NCI-H187 (cell line): ENCODE results near the gene RHCG.
A peak's percentile ranks its signal among the peaks of the same experiment; 100 is the strongest.
"Not testable (repeated sequence)": the region's sequence is repeated elsewhere in the genome, so short reads cannot be mapped to it uniquely, and the experiment has no call there.

ENCODE experiments used
- DNase-seq, 2 experiments: peaks; one replicate each; lab custom pipeline; 2025; lab: John Stamatoyannopoulos, UW

RHCG gene

DNA sequence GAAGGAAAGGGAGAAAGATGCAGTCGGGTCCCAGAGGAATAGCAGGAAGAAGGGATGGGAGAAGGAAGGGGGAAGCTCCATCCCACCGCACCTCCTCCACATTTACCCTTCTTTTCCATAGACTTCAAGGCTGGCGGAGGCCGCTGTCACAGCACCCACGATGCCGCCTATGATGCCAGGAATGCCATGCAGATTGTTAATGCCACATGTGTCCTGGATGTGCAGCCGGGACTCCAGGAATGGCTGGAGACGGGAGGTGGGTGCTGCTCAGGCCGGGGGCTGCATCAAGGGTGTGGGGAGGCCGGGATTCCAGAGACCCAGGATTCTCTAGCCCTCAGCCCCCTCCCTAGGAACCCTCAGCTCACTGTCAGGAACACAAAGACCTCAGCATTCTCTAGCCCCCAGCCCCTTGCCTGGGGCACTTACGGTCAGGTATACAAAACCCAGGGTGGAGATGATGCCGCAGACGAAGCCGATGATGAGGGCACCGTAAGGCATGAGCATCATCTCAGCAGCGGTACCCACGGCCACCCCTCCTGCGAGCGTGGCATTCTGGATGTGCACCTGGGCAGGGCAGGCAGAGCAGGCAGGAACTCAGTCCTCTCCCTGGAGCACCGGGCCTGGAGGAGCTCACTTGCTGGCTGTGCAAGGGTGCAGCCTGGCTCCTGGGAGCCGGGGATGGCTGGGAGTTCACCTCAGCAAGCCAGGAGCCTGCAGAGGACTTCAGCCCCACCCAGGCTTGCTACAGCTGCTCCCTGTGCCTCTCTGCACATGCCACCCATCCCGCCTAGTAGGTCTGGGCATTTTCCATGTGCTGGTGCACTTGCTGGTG is 18.8 kb downstream of the RHCG start:
- no peak for DNase-seq

DNA sequence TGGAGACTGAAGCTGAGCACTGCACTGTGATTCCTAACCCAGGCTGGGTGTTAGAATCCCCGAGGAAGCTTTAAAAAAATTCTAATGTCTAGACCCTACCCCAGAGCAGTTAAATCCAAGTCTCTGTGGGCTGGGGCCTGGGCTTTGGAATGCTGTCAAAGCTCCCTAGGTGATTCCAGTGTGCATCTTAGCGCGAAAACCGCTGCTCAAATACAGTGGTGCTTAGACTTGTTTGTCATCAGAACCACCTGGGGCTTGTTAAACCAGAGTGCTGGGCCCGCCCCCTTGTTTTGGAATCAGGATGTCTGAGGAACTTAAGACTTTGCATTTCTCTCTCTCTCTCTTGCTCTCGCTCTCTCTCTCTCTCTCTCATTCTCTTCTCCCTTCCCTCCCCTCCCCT is 20.7 kb downstream of the RHCG start:
- no peak for DNase-seq

DNA sequence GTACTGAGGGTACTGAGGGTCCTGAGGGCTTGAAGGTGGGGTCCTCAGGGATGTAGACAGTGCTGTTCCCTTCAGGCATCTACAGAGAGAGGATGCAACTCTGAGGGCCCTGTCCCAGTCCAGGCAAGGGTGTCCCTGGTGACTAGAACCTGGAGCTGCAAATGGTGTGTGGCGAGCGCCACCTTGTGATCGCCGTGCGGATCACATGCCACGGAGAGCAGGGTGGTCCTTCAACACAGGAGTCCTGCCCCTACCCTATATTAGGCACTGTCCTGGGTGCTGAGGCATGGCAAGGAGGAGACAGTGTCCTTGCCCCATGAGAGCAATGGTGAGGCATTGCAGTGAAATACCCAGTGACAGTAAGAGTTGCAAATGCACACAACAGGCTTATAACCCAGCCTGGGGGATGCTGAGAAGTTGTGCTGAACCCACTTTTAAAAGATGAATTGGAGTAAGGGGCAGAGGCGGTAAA is 23.6 kb downstream of the RHCG start:
- peak in 1 of 2 experiments; percentile 16 for DNase-seq

DNA sequence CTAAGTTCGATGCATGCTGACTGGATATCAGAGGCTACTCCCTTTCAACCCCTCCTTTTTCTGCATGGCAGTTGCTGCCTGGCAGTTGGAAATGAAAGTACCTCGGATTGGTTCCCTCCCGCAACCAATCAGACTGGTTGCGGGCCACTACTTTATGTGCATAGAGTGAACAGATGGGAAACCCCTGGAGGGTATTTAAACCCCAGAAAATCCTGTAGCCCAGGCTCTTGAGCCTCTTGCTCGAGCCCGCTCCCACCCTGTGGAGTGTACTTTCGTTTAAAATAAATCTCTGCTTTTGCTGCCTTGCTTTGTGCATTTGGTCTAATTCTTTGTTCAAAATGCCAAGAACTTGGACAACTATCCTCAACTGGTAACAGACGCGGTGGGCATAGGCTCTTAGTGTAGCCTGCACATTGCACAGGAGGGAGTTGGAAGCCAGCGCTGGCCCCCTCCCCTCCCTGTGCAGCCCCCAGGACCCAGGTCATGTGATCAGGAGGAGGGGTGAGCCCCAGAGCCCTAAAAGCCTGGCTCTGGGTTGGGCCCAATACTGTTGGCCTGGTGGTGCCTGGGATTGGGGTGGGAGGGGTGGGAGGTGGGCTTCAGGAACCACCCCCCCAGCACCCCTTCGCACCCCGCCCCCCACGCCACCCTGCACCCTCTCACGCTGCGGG is 26.8 kb downstream of the RHCG start:
- no peak for DNase-seq

DNA sequence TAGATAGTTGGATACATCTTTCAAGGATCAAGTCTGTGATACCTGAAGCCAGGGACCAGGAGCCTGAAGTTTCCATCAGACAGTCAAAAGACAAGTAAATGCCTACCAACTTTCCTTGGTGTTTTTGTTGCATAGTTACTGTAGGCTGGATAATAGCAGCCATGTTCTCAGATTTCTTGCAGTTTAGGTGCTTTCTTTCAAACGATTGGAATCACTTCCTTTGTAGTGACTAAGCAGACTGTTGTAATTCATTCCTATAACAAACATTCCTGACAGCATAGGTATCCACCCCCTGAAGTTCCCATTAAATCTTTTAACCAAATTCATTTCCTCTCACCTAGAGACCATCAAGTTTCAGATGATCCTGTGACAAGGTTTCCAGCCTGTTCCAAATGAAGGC is 27.6 kb downstream of the RHCG start:
- not testable (repeated sequence) for DNase-seq

DNA sequence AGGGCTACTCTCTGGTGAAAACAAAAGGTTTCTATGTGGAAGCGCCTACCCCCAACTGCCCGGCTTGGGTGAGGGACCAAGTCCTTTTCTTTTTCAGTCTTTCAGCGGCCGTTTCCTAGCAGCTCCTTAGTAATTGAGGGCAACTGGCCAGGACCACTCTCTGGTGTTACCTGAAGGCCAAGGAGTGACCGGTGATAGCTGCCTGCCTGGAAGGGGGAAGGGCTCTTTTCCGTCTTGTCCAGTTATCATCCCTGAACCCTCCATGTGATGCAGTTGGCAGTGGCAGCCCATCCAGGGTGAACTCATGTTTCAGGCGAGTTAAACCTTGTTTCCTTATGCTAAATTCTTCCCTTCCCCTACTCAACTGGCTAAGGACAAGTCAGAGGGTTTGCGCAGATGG is 33.3 kb downstream of the RHCG start:
- DNase-seq = no peak

DNA sequence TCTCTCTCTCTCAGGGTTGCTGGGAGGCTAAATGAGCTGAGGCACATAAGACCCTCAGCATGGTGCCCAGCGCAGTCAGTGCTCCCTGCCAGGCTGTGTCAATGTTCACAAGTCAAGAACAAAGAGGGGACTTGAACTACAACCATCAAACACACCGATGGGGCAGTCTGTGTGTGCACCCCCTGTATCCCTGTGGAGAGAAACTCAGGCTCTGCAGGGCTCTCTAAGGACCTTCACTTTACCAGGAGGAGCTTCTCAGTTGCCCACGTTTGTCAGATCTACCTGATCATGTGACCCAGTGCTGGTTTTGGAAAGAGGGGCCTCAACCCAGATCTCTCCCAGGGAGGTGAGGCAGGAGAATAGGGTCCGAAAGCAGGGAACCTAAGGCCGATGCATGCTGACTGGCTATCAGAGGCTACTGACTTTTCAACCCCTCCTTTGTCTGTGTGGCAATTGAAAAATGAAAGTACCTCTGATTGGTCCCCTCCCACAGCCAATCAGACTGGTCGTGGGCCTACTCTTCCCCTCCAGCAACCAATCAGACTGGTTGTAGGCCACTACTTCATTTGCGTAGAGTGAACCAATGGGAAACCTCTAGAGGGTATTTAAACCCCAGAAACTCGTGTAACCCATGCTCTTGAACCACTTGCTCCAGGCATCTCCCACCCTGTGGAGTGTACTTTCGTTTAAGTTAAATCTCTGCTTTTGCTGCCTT is 34.0 kb downstream of the RHCG start:
- no peak for DNase-seq

DNA sequence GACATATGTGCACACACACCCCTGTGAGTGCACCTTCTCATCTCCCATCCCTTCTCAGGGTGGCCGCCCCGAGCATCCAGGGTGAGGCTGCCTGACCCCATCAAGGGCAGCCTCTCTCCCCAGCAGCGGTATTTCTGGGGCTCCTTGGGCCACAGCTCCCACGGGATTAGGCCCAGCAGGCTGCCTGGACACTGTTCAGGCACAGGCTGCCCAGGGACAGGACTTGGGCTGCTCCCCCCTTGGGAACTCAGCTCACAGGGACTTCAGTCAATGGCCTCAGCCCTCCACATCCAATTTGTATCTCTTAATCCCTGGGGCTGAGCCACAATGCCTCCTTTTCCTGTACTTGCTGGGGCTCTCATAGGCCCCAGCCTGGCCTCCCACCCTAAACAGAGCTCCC is 35.0 kb downstream of the RHCG start:
- DNase-seq = no peak

DNA sequence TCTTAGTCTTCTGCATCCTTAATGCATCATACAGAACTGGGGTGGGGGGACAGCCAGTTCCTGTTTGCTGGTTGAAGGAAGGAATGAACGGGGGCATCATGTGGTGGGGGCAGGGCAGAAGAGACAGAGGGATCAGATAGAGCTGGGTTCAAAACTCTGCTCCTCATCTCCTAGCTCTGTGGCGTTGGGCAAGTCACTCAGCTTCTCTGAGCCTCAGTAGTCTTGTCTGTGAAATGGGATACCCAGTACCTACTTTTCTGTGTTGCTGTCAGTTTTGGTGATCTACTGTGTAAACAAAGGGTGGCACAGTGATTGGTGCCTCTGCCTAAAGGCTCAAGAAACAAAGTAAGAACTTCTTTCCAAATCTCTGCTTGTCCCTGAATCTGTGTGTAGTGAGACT is 36.3 kb downstream of the RHCG start:
- DNase-seq = no peak

DNA sequence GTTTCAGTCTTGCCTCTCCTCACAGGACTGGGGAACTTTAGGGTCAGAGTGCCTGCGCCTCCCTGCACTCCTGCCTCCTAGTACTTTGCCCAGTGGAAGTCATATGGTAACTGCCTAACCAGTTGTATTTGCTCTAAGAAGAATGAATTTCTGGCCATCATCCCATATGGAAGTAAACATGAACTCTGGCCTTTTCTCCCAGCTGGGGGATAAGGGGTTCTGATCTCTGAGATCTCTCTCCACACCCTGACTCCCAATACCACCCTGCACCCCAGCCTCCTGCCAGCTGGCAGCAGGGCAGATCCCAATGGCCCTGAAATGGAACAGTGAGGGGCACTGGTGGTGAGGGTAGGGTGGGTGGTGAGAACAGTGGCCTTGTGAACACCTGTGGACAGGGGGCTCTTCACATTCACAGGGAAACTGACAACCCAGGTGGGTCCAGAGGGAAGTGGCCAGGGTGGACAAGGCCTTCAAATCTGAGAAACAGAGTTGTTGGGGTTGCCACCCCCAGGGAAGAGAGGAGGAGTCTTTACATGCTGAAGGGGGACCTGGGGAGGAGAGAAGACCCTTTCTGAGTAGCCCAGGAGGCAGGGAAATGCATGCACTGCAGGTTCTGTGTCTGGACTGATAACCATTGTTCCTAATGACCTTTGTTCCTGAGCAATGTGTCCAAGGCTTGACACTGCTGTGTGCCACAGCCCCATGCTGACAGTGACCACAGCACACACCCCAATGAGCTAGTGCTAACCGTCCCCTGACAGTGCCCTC is 36.9 kb downstream of the RHCG start:
- DNase-seq = no peak

DNA sequence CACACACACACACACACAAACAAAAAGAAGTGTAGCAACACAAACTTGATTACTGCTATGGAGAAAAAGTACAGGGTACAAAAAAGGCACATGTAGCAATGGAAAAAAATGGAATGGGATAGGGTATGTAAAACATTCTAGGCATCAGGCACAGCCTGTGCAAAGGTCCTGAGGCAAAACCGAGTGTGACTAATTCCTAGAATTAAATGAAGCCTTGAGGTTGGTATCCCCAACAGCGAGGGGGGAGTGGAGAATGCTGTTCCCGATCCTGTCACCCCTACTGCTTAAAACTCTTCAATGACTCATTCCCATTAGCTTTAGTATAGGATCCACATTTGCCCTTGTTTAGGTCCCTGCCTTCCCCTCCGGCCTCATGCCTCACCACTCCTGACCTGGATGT is 37.9 kb downstream of the RHCG start:
- no peak for DNase-seq

DNA sequence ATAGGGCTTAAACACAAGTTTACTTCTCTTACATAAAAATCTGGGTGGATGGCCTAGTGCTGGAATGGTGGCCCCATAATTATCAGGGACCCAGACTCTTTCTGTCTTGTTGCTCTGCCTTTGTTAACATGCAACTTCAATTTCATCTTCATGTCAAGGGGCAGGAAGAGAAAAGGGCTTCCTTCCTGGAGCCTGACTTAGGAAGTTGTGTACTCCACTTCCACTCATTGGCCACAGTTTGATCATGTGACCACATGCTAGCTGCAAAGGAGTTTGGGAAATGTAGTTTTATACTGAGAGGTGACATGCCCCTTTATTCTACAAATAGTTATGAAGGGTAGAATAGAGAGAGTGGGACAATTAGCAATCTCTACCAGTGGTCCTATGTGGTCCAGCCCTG is 39.3 kb downstream of the RHCG start:
- DNase-seq = no peak

DNA sequence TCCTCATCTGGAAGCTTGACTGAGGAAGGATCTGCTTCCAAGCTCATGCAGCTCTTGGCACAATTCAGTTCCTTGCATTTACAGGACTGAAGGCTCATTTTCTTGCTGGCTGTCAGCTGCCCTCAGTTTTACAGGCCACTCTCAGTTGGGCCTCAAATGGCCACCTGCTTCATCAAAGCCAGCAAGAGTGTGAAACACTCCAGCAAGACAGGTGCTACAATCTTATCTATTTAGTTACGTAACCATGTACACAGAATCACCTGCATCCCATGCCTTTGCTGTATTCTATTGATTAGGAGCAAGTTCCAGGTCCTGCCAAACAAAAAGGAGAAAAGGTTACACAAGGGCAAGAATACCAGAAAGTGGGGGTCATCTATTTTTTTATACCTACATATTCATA is 40.8 kb downstream of the RHCG start:
- DNase-seq = no peak

DNA sequence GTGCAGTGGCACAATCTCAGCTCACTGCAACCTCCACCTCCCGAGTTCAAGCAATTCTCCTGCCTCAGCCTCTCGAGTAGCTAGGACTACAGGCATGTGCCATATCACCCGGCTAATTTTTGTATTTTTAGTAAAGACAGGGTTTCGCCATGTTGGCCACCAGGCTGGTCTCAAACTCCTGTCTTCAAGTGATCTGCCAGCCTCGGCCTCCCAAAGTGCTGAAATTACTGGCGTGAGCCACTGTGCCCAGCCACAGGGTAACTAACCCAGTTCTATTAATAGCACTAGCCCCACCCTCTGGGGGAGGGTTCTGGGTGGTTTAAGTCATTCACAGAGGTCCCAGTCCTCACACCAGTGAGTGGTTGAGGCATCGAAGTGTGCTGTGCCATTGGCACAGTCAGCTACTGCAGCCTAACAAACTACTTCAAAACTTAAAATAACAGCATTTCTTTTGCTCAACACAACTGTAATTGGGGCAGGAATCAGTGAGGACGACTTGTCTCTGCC is 44.0 kb downstream of the RHCG start:
- DNase-seq = no peak

DNA sequence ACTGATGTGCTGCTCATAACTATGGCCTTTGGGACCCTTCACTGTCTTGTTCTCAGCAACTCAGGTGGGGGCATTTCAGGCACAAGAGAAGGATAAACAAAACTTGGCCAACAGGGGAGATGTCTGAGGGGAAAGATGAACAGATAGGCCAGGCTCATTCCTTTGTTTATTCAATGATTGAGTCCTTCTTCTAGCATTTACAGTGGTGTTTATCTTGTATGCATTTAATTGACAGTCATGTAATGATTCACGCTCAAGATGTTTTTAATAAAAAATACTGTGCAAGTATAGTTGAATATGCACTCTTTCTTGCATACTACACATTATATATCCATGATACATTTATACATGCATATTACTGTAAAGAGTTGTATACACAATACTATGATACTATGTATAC is 44.5 kb downstream of the RHCG start:
- DNase-seq = no peak

DNA sequence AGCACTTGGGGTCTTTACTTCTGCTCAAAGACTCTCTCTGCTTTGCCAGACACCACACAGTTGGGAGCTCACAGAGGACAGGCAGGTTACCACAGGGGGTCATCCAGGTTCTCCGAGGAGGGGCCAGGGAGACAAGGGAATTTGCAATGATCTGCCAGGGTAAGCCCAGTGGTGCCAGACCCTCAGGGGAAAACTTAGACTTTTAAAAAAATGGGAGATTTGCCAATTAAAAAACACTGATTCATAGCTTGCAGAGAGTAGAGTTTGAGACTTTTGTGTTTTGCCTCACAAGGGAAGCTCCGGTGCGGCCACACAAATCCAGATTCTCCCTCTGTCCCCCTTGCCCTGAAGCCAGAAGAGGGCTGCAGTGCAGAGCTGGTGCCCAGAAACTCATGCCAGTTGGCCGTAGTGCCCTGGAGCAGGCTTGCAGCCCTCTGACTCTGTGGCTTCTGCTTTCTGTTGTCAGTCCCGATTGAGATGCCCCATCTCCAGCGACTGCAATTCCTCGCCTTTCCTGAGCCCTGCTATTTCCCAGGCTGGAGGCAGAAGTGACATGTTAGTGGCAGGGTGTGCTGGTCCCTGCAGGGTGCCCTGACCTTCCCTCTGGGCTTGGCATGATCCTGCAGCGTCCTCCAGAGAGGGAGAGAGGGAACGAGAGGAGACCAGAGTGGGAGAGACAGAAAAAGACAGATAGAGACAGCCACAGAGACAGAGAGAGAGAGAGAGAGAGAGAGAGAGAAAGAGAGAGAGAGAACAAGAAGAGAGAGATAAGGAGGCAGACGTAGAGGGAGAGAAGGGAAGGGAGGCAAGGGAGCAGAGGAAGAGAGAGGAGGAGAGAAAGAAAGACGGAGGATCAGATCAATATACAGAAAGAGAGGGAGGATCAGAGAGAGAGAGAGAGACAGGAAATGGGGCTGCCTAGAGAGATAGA is 46.0 kb downstream of the RHCG start:
- no peak for DNase-seq

DNA sequence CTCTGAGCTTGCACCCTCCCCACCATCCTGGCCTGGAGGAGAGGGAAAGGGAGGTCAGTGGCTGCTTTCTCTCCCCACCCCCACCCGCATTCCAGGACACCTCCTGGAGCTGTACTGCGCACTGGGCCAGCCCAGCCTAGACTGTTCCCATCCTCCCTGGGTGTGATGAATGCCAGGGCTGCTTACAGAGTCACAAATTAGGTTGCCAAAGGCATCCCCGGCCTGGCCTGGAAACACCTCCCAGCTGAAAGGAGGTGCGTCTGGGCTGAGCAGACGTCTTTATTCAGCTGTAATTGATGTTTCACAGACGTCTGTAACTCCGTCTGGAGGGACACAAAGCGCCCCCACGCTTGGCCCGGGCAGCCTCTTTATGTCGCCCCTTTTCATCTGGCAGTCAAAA is 47.6 kb downstream of the RHCG start:
- DNase-seq = no peak

DNA sequence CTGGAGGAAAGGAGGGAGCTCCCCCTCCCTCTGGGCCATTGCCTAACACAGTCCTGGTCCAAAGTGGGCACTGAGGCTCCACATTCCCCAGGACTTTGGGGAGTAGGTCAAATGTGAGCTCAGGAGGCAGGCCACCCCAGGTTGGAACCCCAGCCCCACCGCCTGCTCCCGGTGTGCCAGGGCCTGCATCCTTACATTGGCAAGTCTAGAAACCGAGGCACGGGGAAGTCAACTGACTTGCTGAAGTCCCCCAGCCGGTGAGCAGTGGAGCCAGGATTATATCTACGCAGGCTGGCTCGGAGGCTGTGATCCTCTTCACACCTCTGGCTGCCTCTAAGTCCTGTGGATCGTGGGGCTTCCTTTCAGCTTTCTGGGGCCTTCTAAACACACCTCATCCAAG is 48.7 kb downstream of the RHCG start:
- DNase-seq = no peak

DNA sequence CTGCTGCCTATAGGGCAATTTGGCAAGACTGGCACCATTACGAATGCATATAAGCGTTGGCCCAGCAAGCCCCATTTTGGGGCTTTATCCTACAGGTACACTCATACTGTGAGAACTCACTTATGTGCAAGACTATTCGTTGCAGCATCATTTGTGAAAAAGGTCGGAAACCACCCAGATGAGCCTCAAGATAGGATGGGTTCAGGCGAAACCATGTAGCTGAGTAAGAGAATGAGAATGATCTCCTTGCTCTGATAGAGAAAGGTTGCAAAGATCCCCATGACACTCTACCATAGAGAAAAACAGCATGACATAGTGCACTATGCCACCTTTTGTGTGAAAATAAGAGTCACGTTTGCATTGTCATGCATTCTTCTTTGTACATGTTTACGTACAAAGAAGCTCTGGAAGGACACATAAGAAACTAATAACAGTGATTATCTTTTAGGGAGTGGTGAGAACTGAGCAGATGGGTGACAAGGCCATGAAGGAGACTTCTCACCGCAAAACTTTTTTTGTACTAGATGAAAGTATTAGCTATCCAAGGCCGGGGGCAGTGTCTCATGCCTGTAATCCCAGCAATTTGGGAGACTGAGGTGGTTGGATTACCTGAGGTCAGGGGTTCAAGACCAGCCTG is 50.0 kb downstream of the RHCG start:
- DNase-seq = no peak

DNA sequence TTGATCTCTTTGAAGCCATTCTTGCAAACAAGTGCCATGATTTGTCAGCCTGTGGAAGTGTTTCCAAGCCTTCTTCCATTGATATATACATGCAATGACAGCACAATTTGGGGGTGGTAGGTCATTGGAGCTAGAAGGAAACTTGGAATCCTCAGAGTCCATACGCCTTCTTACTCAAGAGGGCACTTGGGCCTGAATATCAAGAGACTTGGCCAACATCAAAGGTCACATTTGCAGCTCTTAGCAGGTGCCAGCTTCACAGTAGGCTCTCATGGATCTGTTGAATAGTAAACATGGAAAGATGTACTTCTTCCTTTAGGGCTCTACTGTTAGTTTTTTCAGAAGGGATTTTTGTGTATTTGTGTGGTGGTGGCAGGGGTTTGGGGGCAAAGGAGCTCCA is 50.9 kb downstream of the RHCG start:
- DNase-seq = no peak
